Islet precursor cell (in vitro differentiated cells): Measurements from ENCODE around the gene KLHL20.
"Not testable (repeated sequence)": the region's sequence is repeated elsewhere in the genome, so short reads cannot be mapped to it uniquely, and the experiment has no call there.

Experiments
- DNase-seq: peaks from one replicate; pipeline ENCODE4 v3.0.0-alpha.2; 2018

KLHL20 gene

DNA sequence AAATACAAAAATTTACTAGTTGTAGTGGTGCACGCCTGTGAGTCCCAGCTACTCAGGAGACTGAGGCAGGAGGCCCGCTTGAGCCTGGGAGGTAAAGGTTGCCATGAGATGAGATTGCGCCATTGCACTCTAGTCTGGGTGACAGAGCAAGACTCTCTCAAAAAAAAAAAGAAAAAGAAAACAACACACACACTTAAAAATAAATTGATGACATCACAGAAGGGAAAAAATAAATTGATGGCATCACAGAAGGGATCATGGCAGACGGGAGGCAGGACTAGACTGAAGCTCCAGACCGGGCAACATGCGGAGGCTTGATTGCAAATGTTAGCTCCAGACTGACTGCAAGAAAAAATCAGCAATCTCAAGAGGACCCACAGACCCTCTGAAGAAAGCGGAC lies 43.3 kb downstream of the KLHL20 start:
- DNase-seq, result no peak

DNA sequence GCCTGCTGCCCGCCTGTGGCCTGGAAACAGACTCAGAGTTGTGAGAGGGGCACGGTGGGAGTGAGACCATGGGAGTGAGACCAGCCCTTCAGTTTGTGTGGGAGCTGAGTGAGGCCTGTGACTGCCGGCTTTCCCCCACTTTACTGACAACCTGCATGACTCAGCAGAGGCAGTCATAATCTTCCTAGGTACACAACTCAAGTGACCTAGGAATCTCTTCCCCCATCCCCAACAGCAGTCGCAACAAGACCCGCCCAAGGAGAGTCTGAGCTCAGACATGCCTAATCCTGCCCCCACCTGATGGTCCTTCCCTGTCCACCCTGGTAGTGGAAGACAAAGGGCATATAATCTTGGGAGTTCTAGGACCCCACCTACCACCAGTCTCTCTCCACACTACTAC lies 44.2 kb downstream of the KLHL20 start:
- DNase-seq, result no peak

DNA sequence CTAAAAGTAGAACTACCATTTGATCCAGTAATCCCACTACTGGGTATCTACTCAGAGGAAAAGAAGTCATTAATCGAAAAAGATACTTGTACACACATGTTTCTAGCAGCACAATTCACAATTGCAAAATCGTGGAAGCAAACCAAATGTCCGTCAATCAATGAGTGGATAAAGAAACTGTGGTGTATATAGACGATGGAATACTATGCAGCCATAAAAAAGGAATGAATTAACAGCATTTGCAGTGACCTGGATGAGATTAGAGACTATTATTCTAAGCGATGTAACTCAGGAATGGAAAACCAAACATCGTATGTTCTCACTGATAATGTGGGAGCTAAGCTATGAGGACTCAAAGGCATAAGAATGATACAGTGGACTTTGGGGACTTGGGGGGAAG lies 49.5 kb downstream of the KLHL20 start:
- not testable (repeated sequence) for DNase-seq

DNA sequence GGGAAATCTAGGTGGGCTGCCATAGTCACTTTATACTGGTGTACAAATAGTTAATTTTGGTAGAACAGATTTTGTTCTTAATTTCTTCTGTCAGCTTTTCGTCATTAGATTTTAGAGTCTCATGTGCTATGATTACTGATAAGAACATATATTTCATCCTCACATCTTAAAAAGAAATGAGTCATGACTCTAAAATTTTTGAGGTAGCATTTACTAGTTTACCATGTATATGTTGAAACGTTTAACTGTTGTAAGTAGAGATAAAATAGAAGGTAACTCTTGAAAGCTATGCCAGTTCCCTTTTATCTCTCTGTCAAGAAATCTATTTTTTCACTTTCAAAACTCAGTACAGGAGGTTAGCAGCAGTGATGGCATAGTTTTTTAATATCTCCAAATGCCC lies 53.4 kb downstream of the KLHL20 start:
- no peak for DNase-seq

DNA sequence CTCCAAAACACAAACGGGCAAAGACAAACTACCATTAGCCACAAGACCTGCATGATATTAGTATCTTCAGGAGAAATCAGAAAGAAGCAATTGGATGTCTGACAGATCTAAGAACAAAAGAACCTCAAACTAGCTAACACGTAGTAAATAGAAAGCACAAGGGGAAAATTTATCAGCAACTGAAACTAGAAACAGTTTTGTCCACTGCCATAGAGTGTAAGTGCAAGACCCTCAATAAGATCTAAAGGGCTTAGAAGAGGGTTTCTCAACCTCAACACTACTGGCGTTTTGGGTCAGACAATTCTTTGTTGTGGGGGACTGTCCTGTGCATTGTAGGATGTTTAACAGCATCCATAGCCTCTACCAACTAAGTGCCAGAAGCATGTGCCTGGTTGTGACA lies 54.0 kb downstream of the KLHL20 start:
- DNase-seq, result no peak

DNA sequence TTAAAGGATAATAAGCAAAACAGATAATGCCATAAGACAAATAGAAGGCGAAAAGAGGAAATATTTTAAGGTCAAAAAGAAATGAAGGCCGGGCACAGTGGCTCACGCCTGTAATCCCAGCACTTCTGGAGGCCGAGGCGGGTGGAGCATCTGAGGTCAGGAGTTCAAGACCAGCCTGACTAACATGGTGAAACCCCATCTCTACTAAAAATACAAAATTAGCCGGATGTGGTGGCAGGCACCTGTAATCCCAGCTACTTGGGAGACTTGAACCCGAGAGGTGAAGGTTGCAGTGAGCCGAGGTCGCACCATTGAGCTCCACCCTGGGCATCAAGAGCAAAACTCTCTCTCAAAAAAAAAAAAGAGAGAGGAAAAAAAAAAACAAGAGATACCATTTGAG lies 55.5 kb downstream of the KLHL20 start:
- DNase-seq, result not testable (repeated sequence)

DNA sequence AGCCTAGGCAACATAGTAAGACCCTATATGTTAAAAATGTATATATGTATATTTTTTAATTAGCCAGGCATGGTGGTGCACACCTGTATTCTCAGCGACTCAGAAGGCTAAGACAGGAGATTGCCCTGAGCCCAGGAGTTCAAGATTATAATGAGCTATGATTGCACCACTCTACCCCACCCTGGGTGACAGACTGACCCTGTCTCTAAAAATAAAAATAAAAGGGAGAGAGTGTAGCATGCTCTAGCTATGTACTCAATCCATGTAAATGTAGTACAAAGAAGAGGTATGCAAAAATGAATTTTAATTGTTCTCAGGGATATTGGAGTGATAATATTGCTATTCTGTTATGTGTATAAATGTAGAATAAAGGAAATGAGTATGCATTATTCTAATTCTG lies 56.8 kb downstream of the KLHL20 start:
- DNase-seq, result no peak

DNA sequence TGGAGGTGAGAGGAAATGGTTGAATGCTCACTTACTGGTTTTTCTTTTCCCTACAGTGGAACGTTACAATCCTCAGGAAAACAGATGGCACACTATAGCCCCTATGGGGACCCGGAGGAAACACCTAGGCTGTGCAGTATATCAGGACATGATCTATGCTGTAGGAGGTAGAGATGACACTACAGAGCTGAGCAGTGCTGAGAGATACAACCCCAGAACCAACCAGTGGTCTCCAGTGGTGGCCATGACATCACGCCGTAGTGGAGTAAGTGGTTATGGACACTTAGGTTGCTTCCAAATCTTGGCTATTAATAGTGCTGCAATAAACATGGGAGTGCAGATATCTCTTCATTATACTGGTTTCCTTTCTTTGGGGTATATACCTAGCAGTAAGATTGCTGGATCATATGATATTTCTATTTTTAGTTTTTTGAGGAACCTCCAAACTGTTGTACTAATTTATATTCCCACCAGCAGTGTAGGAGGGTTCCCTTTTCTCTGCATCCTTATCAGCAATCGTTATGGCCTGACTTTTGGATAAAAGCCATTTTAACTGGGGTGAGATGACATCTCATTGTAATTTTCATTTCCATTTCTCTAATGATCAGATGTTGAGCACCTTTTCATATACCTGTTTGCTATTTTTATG lies 60.9 kb downstream of the KLHL20 start:
- no peak for DNase-seq

DNA sequence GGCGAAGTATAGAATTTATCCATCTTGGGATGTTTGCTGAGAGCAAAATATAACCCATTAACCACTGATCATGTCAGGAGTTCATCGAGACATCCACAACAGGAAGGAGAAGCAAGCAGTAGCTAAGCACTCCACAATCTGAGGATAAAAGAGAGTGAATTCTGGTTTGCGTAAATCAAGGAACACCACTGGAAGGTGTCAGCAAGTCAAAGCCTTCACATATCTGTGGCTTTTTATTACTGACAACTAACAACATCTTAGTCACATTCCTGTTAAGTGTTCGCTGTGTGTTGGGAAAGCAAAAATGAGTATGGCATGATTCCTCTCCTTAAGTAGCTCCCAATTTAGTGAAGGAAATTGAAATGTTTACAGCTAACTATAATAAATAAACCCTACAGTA lies 65.2 kb downstream of the KLHL20 start:
- DNase-seq, result no peak

DNA sequence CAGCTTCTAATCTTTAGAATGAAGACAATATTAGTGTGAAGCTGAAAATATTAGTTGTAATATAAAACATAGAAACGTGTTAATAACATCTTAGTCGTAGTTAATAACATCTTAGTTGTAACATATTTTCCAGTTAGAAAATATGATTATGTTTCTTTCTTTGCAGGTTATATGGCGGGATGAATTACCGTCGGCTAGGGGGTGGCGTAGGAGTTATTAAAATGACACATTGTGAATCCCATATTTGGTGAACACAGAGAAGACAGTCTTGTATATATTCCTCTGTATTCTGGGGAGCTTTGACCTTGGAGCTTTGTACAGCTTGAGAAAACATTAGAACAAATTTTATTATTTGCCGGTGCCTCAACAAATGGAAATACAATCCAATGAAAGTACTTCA lies 70.2 kb downstream of the KLHL20 start:
- no peak for DNase-seq

DNA sequence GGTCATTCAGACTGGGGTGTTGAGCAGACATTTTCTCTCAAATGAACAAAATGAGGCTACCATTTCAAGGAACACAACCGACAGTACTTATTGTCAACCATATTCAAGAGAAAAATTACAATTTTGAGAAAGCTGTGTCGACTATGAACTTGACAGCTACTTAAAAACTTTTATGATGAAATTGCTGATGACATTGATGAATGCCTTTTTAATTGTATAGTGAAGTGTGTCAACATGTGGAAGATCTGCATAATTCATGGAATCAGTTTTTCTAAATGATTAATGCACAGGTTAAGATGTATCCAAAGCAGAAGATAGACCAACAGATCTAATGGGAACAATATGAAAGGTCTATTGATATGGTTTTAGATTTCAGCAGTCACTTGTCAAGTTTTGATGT lies 75.1 kb downstream of the KLHL20 start:
- no peak for DNase-seq

DNA sequence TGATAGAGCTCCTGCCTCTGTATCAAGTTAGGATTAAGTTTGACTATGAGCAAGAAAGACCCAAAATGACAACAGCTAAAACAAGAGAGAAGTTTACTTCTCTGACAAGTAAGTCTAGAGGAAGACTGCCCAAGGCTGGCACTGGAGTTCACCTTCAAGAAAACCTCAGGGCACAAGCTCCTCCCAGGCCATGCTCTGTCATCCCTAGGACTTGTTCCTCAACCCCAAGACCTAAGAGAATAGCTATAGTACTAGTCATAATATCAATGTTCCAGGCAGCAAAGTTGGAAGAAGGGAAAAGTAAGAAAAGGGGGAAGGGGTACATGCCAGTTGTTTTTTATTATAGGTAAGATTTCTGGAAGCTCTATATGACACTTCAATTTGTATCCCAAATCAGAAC lies 83.3 kb downstream of the KLHL20 start:
- no peak for DNase-seq

DNA sequence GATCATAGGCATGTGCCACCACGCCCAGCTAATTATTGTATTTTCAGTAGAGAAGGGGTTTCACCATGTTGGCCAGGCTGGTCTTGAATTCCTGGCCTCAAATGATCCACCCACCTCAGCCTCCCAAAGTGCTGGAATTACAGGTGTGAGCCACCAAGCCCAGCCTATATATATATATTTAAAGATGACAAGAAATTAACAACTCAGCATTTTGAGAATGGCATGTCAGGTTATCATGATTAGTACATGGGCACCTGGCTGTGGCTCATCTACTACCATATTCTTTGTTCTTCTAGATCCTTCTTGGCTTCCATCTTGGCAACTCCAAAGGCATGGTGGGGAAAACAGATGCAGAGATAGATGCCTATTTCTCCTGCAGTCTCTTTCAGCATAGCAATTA lies 85.2 kb downstream of the KLHL20 start:
- DNase-seq, result not testable (repeated sequence)

DNA sequence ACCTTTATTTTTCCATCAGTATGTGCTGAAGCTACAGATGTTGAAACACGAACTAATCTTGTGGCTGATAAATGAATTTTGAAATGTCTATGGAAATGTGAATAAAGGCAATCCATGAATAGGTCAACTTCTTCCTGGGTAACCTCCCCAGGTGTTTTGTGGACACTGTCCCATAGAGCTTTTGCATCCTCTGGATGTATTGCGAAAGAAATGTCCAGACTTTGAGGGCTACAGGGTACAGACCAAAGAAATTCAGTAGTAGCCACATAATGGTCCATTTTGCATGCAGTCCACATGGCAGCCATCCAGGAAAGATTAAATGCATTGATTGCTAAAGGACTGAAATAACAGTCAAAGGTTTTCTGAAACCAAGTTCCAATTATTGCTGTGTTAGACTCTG lies 88.2 kb downstream of the KLHL20 start:
- DNase-seq, result no peak

DNA sequence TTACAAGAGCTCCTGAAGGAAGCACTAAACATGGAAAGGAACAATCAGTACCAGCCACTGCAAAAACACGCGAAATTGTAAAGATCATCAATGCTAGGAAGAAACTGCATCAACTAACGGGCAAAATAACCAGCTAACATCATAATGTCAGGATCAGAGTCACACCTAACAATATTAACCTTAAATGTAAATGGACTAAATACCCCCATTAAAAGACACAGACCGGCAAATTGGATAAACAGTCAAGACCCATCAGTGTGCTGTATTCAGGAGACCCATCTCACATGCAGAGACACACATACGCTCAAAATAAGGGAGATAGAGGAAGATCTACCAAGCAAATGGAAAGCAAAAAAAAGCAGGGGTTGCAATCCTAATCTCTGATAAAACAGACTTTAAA lies 98.9 kb downstream of the KLHL20 start:
- DNase-seq, result not testable (repeated sequence)

DNA sequence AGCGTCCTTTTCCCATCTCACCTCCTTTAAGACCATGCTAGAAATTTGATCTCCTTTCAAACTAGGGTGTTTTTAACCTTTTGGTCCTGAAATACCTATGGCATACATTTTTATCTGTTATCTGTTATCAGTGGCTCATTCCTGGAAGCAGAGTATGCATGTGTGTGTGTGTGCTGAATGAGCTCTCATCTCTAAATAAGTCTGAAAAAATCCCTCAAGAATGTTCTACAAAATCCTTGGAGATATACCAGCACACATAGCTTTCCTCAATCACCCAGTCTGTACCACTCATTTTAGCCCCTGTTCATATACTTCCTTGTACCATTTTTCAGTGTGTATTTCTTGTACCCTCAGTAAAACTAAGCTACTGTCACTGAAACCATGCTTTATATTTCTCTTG lies 103.7 kb downstream of the KLHL20 start:
- no peak for DNase-seq

DNA sequence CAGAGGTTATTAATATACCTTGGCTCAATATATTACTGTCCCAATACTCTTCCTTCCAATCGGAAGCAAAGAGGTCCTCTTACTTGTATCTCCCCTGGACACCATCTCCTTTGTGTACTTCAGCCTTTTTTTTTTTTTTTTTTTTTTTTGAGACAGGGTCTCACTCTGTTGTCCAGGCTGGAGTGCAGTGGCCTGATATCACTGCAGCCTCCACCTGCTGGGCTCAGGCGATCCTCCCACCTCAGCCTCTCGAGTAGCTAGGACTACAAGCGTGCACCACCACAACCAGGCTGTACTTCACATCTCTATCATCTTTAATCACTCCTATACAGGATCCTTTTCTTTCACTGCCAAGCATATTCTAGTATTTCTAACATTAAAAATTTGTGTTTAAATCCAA lies 106.9 kb downstream of the KLHL20 start:
- no peak for DNase-seq

DNA sequence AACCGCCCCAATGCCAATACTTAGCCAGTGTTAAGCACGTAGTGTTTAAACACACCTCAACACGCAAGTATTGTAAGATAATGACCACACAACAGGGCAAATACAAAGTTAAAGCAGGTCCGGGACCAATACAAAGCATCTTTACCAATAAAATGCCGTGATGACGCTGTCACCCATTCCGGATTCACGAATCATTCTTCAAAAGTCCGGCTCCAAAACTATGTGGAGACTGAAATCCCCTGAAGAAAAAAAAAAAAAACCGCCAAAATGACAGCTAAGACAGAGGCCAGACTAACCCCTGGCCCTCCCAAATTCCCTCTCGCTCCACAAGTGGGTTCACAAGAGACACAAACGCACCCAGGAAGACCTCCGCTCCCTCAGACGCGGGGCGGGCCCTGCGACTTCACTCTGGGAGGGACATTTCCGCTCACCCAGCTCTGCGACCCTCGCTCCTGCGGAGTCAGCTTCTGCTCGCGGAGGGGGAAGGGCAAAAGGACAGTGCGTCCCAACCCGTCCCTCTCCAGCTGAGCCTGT lies 109.1 kb downstream of the KLHL20 start:
- no peak for DNase-seq

DNA sequence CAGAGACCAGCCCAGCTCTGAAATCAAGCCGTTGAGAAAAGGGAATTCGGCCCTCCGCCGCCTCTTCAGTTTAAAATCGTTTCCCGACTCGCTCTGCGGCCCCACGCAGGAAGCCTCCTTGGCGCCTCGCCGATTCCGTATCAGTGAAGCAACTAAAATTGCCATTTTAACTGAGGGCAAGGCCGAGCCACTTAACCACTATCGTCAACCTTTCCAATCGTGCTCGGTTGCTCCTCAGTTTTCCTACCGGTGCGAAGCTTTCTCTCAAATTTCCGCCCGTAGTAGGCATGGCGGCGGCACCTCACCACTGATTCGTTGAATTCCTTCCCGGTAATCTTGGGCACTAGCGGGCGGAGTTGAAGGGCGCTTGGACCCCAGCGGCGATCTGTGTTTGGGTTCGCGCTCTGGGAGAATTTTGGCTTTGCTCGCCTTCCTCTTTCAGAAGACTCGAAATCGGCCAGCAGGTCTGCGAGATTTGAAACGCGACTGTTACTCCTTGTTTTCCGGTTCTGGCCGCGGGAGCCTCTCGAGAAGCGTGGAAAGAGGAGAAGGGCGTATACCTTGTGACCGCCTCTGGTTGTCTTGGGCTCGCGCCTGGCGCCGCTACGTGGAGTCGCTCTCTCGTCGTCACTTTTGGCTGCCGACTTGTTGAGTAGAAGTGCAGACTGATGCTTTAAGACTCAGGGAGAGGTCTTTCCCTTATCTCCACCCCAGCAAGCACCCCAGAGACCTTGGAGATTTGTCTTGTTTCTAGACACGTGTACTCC lies 109.7 kb downstream of the KLHL20 start, which contains the start of the genes CENPL and DARS2:
TSS of gene CENPL (minus strand) at position 569 of the 767 bp plus-strand sequence. CDS start 13,584 bp downstream, outside the sequence.
TSS of gene DARS2 (plus strand) at position 359 of the 767 bp plus-strand sequence. CDS start 557 bp downstream, outside the sequence.
- peak; percentile 98 for DNase-seq

DNA sequence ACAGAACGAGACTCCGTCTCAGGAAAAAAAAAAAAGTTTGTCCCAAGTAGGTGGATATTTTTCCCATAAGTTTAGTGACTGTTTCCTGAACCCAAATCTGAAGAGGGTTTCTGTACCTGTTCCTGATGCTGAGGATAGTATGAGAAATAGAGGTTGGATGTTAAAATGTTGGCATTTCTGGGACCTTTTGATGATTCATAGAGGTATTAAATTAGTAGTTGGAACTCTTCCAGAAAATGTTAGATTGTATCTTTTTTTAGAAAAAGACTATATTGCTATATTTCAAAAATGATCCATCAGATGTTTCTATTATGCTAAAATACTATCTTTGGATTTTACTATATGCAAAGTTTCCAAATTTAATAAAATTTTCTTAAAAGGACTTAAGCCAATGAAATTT lies 112.8 kb downstream of the KLHL20 start:
- no peak for DNase-seq

DNA sequence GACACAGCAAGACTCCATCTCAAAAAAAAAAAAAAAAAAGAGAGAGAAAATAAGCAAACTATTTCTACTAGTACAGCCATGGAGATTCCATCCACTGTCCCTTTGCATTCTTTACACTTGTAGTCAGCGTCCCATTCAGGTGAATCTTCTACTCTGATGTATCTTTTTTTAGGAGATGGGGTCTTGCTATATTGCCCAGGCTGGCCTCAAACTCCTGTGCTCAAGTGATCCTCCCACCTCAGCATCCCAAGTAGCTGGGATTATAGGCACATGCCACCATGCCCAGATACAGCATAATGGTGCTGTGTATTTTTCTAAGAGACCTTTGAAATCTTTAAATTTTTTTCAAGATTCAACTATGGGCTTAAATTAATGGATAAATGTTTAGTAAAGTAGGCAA lies 118.0 kb downstream of the KLHL20 start:
- no peak for DNase-seq
